ENCODE measurements around the gene INTS13. TPM values are rescaled to one million over a fixed set of nuclear protein-coding genes. Genes with fewer than 3 reads are reported as not detected.

INTS13 gene
- total RNA-seq, 1 donor = 26.1 TPM

DNA sequence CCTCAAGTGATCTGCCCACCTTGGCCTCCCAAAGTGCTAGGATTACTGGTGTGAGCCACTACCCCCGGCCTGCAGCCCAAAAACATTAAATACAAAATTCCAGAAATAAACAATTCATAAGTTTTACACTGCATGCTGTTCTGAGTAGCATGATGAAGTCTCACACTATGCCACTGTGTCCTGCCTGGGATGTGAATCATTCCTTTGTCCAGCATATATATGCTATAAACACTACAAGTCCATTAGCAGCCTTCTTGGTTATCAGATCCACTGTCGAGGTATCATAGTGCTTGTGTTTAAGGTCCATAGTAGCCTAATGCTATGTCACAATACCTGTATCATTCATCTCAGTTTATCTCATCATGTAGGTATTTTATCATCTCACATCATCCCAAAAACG, 15.9 kb downstream of the INTS13 start:
- Histone ChIP-seq H3K27ac (ENCODE audit: low read depth, low read length) (no peak overlapping the region), H2AFZ (ENCODE audit: low read length) (no peak overlapping the region), H3K4me3 (ENCODE audit: insufficient read depth, low read length) (no peak overlapping the region), H3K27me3 (ENCODE audit: insufficient read depth, low read length) (no peaks in the 10 kb centered on the region), H3K4me2 (ENCODE audit: insufficient read depth, low read length) (no peak overlapping the region), H4K20me1 (ENCODE audit: insufficient read depth, low read length) (no peaks in the 10 kb centered on the region), H3K79me2 (ENCODE audit: insufficient read depth, low read length) (no peaks in the 10 kb centered on the region), H3K4me1 (ENCODE audit: insufficient read depth, low read length) (no peaks in the 10 kb centered on the region), H3K36me3 (ENCODE audit: insufficient read depth, low read length) (peaks cover 37% of the 10 kb centered on the region), H3K9me3 (ENCODE audit: low read depth, low read length) (no peaks in the 10 kb centered on the region)
- TF ChIP-seq, protein P1, sequence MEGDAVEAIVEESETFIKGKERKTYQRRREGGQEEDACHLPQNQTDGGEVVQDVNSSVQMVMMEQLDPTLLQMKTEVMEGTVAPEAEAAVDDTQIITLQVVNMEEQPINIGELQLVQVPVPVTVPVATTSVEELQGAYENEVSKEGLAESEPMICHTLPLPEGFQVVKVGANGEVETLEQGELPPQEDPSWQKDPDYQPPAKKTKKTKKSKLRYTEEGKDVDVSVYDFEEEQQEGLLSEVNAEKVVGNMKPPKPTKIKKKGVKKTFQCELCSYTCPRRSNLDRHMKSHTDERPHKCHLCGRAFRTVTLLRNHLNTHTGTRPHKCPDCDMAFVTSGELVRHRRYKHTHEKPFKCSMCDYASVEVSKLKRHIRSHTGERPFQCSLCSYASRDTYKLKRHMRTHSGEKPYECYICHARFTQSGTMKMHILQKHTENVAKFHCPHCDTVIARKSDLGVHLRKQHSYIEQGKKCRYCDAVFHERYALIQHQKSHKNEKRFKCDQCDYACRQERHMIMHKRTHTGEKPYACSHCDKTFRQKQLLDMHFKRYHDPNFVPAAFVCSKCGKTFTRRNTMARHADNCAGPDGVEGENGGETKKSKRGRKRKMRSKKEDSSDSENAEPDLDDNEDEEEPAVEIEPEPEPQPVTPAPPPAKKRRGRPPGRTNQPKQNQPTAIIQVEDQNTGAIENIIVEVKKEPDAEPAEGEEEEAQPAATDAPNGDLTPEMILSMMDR (IDR thresholded peaks at IDR 0.05; ENCODE audit: extremely low read depth, low read depth, low read length) = no peak
- no peak for DNase-seq (ENCODE audit: insufficient read length, low spot score, missing footprints)

DNA sequence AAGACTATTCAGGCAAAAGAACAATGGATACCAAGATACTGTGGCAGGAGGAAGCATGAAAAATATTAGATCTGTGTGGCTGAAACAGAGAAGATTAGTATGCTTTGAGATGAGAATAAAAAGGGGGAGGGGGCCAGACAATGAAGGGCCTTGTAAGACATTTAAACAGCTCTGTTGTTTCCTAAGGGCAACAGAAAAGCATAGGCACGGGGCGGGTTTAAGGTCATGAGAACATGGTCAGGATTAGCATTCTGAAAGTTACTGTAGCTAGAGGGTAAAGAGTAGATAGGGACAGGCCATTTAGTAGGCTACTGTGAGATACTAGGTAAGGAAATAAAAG, 18.6 kb downstream of the INTS13 start:
- no peaks in the 10 kb centered on the region for H3K4me1 ChIP-seq (ENCODE audit: insufficient read depth, low read length)
- TF ChIP-seq, protein P1 (IDR thresholded peaks at IDR 0.05; ENCODE audit: extremely low read depth, low read depth, low read length) = no peak
- no peak overlapping the region for H3K4me2 ChIP-seq (ENCODE audit: insufficient read depth, low read length)
- H3K27ac ChIP-seq (ENCODE audit: low read depth, low read length) = no peak overlapping the region
- H3K27me3 ChIP-seq (ENCODE audit: insufficient read depth, low read length) = no peaks in the 10 kb centered on the region
- H3K9me3 ChIP-seq (ENCODE audit: low read depth, low read length) = no peaks in the 10 kb centered on the region
- H4K20me1 ChIP-seq (ENCODE audit: insufficient read depth, low read length) = no peaks in the 10 kb centered on the region
- H2AFZ ChIP-seq (ENCODE audit: low read length) = no peak overlapping the region
- no peaks in the 10 kb centered on the region for H3K79me2 ChIP-seq (ENCODE audit: insufficient read depth, low read length)
- H3K36me3 ChIP-seq (ENCODE audit: insufficient read depth, low read length) = peaks cover 22% of the 10 kb centered on the region
- H3K4me3 ChIP-seq (ENCODE audit: insufficient read depth, low read length) = no peak overlapping the region
- DNase-seq (ENCODE audit: insufficient read length, low spot score, missing footprints) = no peak

DNA sequence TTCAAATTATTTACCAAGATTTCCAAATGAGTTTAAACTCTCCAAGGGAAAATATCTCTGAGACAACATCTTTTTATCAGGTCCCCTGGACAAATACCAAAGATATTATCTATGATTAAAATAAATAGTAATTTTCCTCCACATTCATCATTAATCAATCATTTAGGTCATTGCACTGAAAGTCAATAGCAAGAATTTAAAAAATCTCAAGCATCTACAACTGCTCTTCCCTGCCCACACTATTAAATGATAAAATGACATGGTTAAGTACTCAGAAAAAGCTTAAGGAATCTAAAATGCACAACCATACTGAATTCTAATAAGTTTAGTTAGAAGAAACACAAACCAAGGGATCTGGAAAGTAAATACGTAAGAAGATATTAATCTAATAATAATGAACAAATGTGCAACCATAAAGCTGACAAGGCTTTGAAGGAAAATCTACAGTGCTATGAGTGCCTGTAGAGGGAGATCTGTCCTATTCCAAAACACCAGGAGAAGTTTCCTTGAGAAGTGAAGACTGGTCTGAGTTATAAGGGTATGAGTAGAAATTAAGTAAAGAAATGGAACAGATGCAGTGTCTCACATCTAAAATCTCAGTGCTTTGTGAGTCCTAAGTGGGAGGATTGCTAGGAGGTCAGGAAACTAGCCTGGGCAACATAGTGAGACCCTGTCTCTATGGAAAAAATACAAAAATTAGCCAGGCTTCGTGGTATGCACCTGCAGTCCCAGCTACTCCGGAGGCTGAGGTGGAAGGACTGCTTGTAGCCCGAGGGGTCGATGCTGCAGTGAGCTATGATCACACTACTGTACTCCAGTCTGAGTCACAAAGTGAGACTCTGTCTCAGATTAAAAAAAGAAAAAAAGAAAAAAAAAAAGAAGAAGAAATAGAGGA, 19.2 kb downstream of the INTS13 start:
- Histone ChIP-seq H3K4me3 (ENCODE audit: insufficient read depth, low read length) (no peak overlapping the region), H3K9me3 (ENCODE audit: low read depth, low read length) (no peaks in the 10 kb centered on the region), H2AFZ (ENCODE audit: low read length) (no peak overlapping the region), H3K4me2 (ENCODE audit: insufficient read depth, low read length) (no peak overlapping the region), H3K36me3 (ENCODE audit: insufficient read depth, low read length) (peaks cover 22% of the 10 kb centered on the region), H3K4me1 (ENCODE audit: insufficient read depth, low read length) (no peaks in the 10 kb centered on the region), H3K27me3 (ENCODE audit: insufficient read depth, low read length) (no peaks in the 10 kb centered on the region), H3K27ac (ENCODE audit: low read depth, low read length) (no peak overlapping the region), H3K79me2 (ENCODE audit: insufficient read depth, low read length) (no peaks in the 10 kb centered on the region), H4K20me1 (ENCODE audit: insufficient read depth, low read length) (no peaks in the 10 kb centered on the region)
- TF ChIP-seq, protein P1 (IDR thresholded peaks at IDR 0.05; ENCODE audit: extremely low read depth, low read depth, low read length) = peak; percentile 19
- DNase-seq (ENCODE audit: insufficient read length, low spot score, missing footprints) = peak; percentile 8

DNA sequence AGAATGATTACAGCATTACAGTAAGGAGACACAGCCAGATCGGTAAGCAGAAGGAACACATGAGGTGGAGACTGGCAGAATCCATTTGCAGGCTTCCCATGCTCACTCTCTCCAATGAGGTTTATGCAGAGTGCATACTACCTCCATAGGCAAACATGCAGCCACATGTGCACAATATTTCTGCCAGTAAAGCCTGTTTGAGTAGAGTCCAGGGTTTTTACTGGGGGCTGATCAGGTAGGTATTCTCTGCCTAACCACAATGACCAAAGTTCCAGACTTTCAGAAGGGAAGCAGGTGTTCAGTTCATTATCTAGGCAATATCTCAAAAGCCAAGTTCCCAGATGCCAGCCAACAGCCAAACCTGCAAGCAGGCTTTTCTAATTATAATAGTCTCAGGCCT, 31.1 kb downstream of the INTS13 start:
- Histone ChIP-seq H2AFZ (ENCODE audit: low read length) (no peak overlapping the region), H3K9me3 (ENCODE audit: low read depth, low read length) (no peaks in the 10 kb centered on the region), H3K36me3 (ENCODE audit: insufficient read depth, low read length) (peaks cover 35% of the 10 kb centered on the region), H3K27ac (ENCODE audit: low read depth, low read length) (no peak overlapping the region), H3K27me3 (ENCODE audit: insufficient read depth, low read length) (no peaks in the 10 kb centered on the region), H3K4me3 (ENCODE audit: insufficient read depth, low read length) (no peak overlapping the region), H3K79me2 (ENCODE audit: insufficient read depth, low read length) (no peaks in the 10 kb centered on the region), H3K4me2 (ENCODE audit: insufficient read depth, low read length) (no peak overlapping the region), H4K20me1 (ENCODE audit: insufficient read depth, low read length) (no peaks in the 10 kb centered on the region), H3K4me1 (ENCODE audit: insufficient read depth, low read length) (no peaks in the 10 kb centered on the region)
- no peak for DNase-seq (ENCODE audit: insufficient read length, low spot score, missing footprints)
- TF ChIP-seq, protein P1 (IDR thresholded peaks at IDR 0.05; ENCODE audit: extremely low read depth, low read depth, low read length) = no peak

All from osteoblast (primary cell).